ENCODE results near the gene UBIAD1. TPM values are rescaled to one million over a fixed set of nuclear protein-coding genes. Genes with fewer than 3 reads are reported as not detected.
"Not testable (repeated sequence)": the region's sequence is repeated elsewhere in the genome, so short reads cannot be mapped to it uniquely, and the experiment has no call there.

Gene UBIAD1
- polyA plus RNA-seq, 4 donors = 15.1 to 17.6 (median 17.2) TPM

GRCh38 chr1:11279152-11279551, 6.2 kb downstream of the UBIAD1 start:
- no peak for DNase-seq (ENCODE audit: low read depth in 4 of 4, low spot score in 3 of 4)

DNA sequence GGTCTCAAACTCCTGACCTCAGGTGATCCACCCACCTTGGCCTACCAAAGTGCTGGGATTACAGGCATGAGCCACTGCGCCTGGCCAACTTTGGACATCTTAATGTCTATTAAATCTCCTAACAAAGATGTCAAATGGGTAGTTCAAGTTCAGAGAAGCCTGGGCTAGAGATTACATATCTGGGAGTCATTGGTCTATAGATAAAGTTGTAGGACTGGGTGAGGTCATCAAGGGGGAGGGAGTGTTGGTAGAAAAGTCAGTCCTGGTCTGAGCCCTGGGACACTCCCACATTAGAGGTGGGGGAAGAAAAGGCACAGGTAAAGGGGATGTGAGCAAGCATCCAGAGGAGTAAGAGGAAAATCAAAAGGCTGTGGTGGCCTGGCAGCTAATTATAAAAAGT, 6.6 kb downstream of the UBIAD1 start:
- DNase-seq (ENCODE audit: low read depth in 4 of 4, low spot score in 3 of 4) = no peak

DNA sequence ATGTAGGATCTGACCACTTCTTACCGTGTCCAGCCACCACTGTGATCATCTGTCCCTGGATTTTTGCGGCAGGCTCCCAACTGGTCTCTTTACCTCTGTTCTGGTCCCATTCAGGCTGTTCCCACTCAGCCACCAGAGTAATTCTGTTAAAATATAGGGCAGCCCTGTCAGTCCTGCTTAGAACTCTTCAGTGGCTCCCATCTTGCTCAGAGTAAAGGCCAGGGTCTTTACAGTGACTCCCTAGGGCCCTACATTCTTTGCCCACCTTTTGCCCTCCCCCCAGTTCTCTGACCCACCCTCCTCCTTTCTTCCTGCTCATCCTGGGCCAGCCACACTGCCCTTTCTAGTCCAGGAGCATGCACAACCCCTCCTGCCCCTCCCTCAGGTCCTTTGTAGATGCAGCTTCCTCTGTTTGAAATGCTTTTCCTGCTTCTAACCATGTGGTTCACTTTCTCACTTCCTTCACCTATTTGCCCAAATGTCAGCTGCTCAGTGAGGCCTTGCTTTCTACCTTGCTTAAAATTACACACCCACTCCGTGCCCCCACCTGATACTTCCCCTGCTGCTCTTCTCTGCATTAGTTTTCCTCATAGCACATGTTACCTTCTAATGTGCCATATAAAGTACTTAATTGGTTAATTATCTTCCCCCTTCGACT, 7.8 kb downstream of the UBIAD1 start:
- no peak for DNase-seq (ENCODE audit: low read depth in 4 of 4, low spot score in 3 of 4)

- DNase-seq (ENCODE audit: low read depth in 4 of 4, low spot score in 3 of 4) = no peak
Measured at GRCh38 chr1:11281518-11282331, 8.7 kb downstream of the UBIAD1 start.

GRCh38 chr1:11283151-11283550, 10.2 kb downstream of the UBIAD1 start:
- no peak for DNase-seq (ENCODE audit: low read depth in 4 of 4, low spot score in 3 of 4)

DNA sequence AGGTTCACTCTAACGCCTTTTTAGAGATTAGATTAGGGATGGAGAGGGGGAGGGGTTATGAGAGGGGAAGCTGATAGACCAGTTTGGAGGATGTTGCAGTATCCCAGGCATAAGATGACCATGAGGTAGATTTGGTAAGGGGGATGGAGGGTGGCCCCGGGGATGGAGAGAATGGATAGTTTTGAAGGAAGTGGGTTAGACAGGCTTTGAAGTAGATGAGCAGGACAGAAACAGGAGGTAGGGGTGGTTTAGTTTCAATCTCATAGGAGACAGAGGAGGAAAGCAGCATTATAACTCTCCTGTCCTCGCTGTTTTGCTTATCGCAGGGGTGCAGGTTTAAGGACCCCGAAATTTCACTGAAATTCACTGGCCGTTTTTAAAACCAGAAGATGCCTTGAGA, 11.8 kb downstream of the UBIAD1 start:
- DNase-seq (ENCODE audit: low read depth in 4 of 4, low spot score in 3 of 4) = no peak

- DNase-seq (ENCODE audit: low read depth in 4 of 4, low spot score in 3 of 4) = no peak
Measured at GRCh38 chr1:11285883-11286734, 13.1 kb downstream of the UBIAD1 start.

DNA sequence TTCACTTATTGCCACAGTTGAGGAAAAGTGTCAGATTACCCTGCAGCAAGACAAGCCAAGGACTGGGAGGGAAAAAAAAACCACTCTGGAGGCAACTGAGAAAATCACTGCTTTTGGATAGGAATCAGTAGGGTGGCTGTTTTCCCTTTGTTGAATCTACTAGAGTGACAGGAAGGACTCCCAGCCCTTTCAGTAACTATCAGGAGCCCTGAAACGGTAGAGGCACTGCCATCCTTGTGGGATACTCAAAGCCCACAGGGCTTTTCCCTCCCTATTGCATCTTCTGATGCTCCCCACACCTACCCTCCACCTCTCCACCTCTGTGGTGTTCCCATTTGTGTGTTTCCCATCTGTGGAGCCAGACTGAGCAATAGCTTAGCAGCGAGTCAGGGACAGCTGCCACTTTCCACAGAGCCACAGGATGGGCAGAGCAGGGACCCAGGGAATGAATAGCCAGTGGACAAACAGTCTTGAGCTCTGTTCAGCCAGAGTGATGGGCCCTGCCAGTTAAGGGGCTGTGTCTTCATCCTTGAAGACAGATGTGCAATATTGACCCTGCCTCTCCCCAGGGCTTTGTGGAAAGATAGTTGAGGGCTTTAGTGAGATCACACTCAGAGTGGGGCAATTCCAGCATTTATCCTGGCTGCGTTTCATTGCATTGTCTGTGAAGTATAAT, 13.9 kb downstream of the UBIAD1 start:
- no peak for DNase-seq (ENCODE audit: low read depth in 4 of 4, low spot score in 3 of 4)

DNA sequence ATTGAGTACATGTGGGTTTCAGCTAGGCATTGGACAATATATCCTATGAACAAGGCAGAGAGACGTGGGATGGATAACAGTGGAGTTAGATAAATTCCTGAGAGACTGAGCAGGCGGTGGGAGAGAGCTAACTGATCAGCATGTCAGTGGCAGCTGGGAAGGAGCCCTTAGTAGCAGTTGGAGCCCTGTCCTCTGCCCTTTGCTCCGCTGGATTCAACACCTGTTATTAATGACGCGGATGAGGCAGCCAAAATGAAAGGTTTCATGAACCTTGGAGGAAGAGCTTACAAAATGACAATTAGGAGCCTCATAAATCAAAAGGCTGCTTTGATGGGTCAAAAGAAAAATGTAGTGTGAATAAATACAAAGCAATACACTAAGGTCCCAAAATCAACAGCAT, 16.1 kb downstream of the UBIAD1 start:
- no peak for DNase-seq (ENCODE audit: low read depth in 4 of 4, low spot score in 3 of 4)

- no peak for DNase-seq (ENCODE audit: low read depth in 4 of 4, low spot score in 3 of 4)
Measured at GRCh38 chr1:11291049-11291448, 18.1 kb downstream of the UBIAD1 start.

GRCh38 chr1:11293856-11294255, 20.9 kb downstream of the UBIAD1 start:
- DNase-seq (ENCODE audit: low read depth in 4 of 4, low spot score in 3 of 4) = no peak

GRCh38 chr1:11294951-11295350, 22.0 kb downstream of the UBIAD1 start:
- DNase-seq (ENCODE audit: low read depth in 4 of 4, low spot score in 3 of 4) = no peak

DNA sequence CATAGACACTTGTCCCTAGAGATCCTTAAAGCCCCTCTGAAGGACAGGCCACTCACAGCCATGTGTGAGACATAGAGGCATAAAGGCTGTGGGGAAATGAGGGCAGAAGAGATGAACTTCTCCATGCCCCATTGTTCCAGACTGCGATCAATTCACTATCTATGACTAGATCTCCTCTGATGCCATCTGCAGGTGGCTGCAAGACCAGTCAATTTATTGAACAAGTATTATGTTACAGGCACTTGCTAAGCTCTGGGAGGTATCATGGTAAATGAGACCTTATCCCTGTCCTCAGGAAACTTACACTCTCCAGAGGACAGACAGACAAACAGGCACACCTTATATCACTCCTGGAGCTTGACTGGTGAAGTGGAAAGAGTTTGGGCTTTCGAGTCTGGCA, 22.9 kb downstream of the UBIAD1 start:
- no peak for DNase-seq (ENCODE audit: low read depth in 4 of 4, low spot score in 3 of 4)

DNA sequence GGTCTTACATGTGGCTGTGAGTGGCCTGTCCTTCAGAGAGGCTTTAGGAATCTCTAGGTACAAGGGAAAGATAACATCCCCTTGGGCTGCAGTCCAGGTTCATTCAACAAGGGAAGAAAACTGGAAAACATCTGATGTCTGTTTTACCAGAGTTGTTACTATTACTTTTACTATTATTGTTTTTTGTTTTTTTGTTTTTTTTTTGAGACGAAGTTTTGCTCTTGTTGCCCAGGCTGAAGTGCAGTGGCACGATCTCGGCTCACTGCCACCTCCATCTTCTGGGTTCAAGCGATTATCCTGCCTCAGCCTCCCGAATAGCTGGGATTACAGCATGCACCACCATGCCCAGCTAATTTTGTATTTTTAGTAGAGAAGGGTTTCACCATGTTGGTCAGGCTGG, 24.8 kb downstream of the UBIAD1 start:
- not testable (repeated sequence) for DNase-seq (ENCODE audit: low read depth in 4 of 4, low spot score in 3 of 4)

- no peak for DNase-seq (ENCODE audit: low read depth in 4 of 4, low spot score in 3 of 4)
Measured at GRCh38 chr1:11298390-11299224, 25.6 kb downstream of the UBIAD1 start.

DNA sequence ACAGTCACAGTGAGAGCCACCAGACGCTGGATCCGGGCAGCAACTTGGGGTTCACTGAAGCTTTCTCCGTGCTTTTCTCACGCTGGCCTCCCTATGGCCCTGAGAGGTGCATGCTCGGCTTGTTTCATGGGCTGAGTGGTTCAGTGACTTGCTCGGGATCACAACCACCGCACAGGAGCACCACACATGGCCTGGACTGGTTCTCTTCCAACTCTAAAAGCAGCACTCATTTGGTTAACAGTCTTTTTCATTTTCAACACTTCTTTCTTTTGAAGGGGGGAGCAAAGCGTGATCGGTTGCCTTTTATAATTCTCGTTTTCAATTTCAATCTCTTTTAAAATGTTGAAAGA, 26.2 kb downstream of the UBIAD1 start:
- DNase-seq (ENCODE audit: low read depth in 4 of 4, low spot score in 3 of 4) = no peak

DNA sequence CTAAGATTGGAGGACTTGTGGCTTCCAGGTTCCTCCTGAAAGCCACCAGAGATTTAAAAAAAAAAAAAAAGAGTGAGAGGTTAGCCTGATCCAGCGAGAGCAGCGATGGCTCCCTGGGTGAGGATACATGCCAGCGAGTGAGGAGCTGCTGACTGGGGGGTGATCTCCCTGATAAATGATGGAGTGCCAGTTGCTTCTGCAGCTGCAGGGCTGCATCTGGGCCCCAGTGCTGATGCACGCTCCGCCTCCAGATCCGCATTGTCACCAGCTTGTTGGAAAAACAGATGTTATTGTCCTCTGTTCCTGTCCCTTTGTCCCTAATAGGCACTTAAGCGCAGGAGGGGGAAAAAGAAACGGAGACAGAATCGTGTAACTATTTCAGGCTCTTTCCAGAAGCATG, 28.6 kb downstream of the UBIAD1 start:
- no peak for DNase-seq (ENCODE audit: low read depth in 4 of 4, low spot score in 3 of 4)

DNA sequence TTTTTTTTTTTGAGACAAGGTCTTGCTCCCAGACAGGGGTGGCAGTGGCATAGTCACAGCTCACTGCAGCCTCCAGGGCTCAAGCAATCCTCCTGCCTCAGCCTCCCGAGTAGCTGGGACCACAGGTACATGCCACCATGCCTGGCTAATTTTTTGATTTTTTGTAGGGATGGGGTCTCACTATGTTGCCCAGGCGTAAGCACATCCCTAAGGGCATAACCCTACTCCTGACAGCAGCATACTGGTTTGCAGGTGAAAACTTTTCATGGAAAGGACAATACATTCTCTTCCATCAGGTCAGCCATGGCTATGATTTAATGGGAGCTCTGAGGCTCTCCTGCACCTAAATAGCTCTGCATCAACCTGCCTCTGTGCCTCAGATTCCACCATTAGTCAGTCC, 29.4 kb downstream of the UBIAD1 start:
- DNase-seq (ENCODE audit: low read depth in 4 of 4, low spot score in 3 of 4) = no peak

DNA sequence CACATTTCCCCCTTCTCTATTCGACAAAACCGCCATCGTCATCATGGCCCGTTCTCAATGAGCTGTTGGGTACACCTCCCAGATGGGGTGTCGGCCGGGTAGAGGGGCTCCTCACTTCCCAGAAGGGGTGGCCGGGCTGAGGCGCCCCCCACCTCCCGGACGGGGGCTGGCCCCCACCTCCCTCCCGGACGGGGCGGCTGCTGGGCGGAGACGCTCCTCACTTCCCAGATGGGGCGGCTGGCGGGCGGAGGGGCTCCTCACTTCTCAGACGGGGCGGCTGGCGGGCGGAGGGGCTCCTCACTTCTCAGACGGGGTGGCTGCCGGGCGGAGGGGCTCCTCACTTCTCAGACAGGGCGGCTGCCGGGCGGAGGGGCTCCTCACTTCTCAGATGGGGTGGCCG, 32.5 kb downstream of the UBIAD1 start:
- DNase-seq (ENCODE audit: low read depth in 4 of 4, low spot score in 3 of 4) = not testable (repeated sequence)

DNA sequence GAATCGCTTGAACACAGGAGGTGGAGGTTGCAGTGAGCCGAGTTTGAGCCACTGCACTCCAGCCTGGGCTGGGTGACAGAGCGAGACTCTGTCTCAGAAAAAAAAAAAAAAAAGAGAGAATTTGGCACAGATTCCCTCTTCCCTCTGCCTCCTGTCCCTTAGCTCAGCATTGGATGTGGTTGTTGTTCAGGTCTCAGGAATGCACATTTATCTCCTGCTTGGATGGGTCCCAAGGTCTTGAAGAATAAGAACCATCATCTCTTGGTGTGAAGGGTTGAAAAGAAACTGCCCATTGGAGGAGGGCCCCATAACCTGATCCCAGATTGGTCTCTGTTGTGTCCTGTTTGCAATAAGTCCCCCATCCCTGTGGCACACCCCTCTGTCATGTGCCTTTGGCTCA, 34.9 kb downstream of the UBIAD1 start:
- DNase-seq (ENCODE audit: low read depth in 4 of 4, low spot score in 3 of 4) = no peak
